GM23338 (cell line): ENCODE data around the gene ZDHHC1. TPM values are rescaled to one million over a fixed set of nuclear protein-coding genes. Genes with fewer than 3 reads are reported as not detected.

Experiments used
- ATAC-seq: fragments of 200-7000 bp; cut with Tn5 transposase; 3 replicates; pipeline ENCODE4 v1.9.1; 2020
- DNase-seq: peaks from one replicate; pipeline ENCODE4 v3.0.0-alpha.2; 2015; ENCODE audit warnings: low spot score
- H2AFZ ChIP-seq: fragments of 200-600 bp; sonication (generic); 2 replicates; pipeline ENCODE4 v1.8.0; 2016; ENCODE audit warnings: antibody characterized with exemption, mild to moderate bottlenecking, moderate library complexity
- H3F3A ChIP-seq: fragments of 200-600 bp; sonication (generic); replicated peaks from 2 replicates; pipeline ENCODE4 v1.8.0; 2017; ENCODE audit warnings: antibody characterized with exemption, mixed run types, low read depth
- H3K27ac ChIP-seq: fragments of 200-600 bp; sonication (generic); 2 replicates; pipeline ENCODE4 v1.6.1; 2016; ENCODE audit warnings: low read depth
- H3K27me3 ChIP-seq: fragments of 200-600 bp; sonication (generic); 2 replicates; pipeline ENCODE4 v1.8.0; 2016; ENCODE audit warnings: mild to moderate bottlenecking, mixed run types, moderate library complexity; ENCODE audit not compliant: insufficient read depth
- H3K36me3 ChIP-seq: fragments of 200-600 bp; sonication (generic); 2 replicates; pipeline ENCODE4 v1.8.0; 2016; ENCODE audit warnings: mild to moderate bottlenecking; ENCODE audit not compliant: insufficient read depth
- H3K4me1 ChIP-seq: fragments of 200-600 bp; sonication (generic); 2 replicates; pipeline ENCODE4 v1.8.0; 2016; ENCODE audit warnings: mild to moderate bottlenecking, moderate library complexity; ENCODE audit not compliant: insufficient read depth
- H3K4me2 ChIP-seq: fragments of 200-600 bp; sonication (generic); 2 replicates; pipeline ENCODE4 v1.7.1; 2017; ENCODE audit warnings: mixed run types
- H3K4me3 ChIP-seq: fragments of 200-600 bp; sonication (generic); 2 replicates; pipeline ENCODE4 v1.6.1; 2016; ENCODE audit warnings: mixed run types
- H3K79me2 ChIP-seq: fragments of 200-600 bp; sonication (generic); replicated peaks from 2 replicates; pipeline ENCODE4 v1.8.0; 2017; ENCODE audit warnings: mild to moderate bottlenecking; ENCODE audit not compliant: insufficient read depth
- H3K9me2 ChIP-seq: fragments of 200-600 bp; sonication (generic); 2 replicates; pipeline ENCODE4 v1.8.0; 2017; ENCODE audit not compliant: insufficient read depth
- H4K20me1 ChIP-seq: fragments of 200-600 bp; sonication (generic); replicated peaks from 2 replicates; pipeline ENCODE4 v1.8.0; 2017; ENCODE audit warnings: mild to moderate bottlenecking; ENCODE audit not compliant: insufficient read depth
- H3K27ac Mint-ChIP-seq: 2 replicates; pipeline ENCODE4 v1.8.0; 2020; ENCODE audit warnings: inconsistent platforms, mild to moderate bottlenecking, moderate library complexity, mixed read lengths
- H3K27me3 Mint-ChIP-seq: 3 replicates; pipeline ENCODE4 v1.8.0; 2022; ENCODE audit warnings: low read depth, mild to moderate bottlenecking, moderate library complexity, mixed read lengths, inconsistent platforms; ENCODE audit not compliant: insufficient read depth, poor library complexity
- H3K36me3 Mint-ChIP-seq: 3 replicates; pipeline ENCODE4 v1.8.0; 2021; ENCODE audit warnings: low read depth, mild to moderate bottlenecking, inconsistent platforms, moderate library complexity, mixed read lengths
- H3K4me1 Mint-ChIP-seq: 3 replicates; pipeline ENCODE4 v1.8.0; 2020; ENCODE audit warnings: mild to moderate bottlenecking, inconsistent platforms, mixed read lengths
- H3K4me3 Mint-ChIP-seq: 3 replicates; pipeline ENCODE4 v1.8.0; 2021; ENCODE audit warnings: moderate library complexity, mild to moderate bottlenecking, inconsistent platforms, mixed read lengths
- H3K9me3 Mint-ChIP-seq: 3 replicates; pipeline ENCODE4 v1.8.0; 2020; ENCODE audit warnings: moderate library complexity, mild to moderate bottlenecking, inconsistent platforms, mixed read lengths
- CREB1 ChIP-seq: fragments of 250-450 bp; sonication (Bioruptor Pico); IDR thresholded peaks from 2 replicates; pipeline ENCODE4 v1.5.0; 2020; ENCODE audit warnings: low read depth, mild to moderate bottlenecking, moderate library complexity
- ETS1 ChIP-seq: IDR thresholded peaks from 2 replicates; pipeline ENCODE4 v1.6.1; 2016; ENCODE audit warnings: antibody characterized with exemption
- EZH2 ChIP-seq: fragments of 200-600 bp; sonication (generic); IDR thresholded peaks from one replicate; pipeline ENCODE4 v1.8.0; 2017; ENCODE audit warnings: antibody characterized with exemption, mild to moderate bottlenecking, low read depth; ENCODE audit not compliant: unreplicated experiment
- JUNB ChIP-seq: IDR thresholded peaks from one replicate; pipeline ENCODE4 v1.6.1; 2016; ENCODE audit warnings: antibody characterized with exemption; ENCODE audit not compliant: unreplicated experiment
- NANOG ChIP-seq: IDR thresholded peaks from 2 replicates; pipeline ENCODE4 v1.6.1; 2016; ENCODE audit warnings: antibody characterized with exemption, borderline replicate concordance
- POLR2AphosphoS5 ChIP-seq: IDR thresholded peaks from 2 replicates; pipeline ENCODE4 v1.6.1; 2016; ENCODE audit warnings: antibody characterized with exemption, low read depth
- STAT1 ChIP-seq: IDR thresholded peaks from one replicate; pipeline ENCODE4 v1.6.1; 2016; ENCODE audit warnings: antibody characterized with exemption; ENCODE audit not compliant: unreplicated experiment
- polyA plus RNA-seq: library from polyadenylated mRNA; unstranded; fragments of >200 nt; fragmentation: Nextera tagmentation; extraction: Ambion mirVana; gene quantifications from 2 replicates; pipeline ENCODE4 v1.2.1, GENCODE V29; 2016
- total RNA-seq: library from RNA; depleted of rRNA; stranded (reverse); fragments of >200 nt; shearing (Covaris generic); gene quantifications from 2 replicates; pipeline ENCODE4 v1.2.3, GENCODE V29; 2014
- TF ChIP-seq, protein P1 (sequence below): fragments of 250-450 bp; sonication (Bioruptor Pico); IDR thresholded peaks from 2 replicates; pipeline ENCODE4 v1.5.0; 2020; ENCODE audit warnings: mild to moderate bottlenecking, moderate library complexity

ZDHHC1 gene
- total and polyA plus RNA-seq, 2 experiments from 2014 or later: 1.4 to 2.7 TPM

- H3K4me3 ChIP-seq: no peak overlapping the region
- peaks cover 3% of the 10 kb centered on the region for H3K27me3 Mint-ChIP-seq
- H3K27me3 ChIP-seq: no peaks in the 10 kb centered on the region
- no peaks in the 10 kb centered on the region for H3K79me2 ChIP-seq
- no peaks in the 10 kb centered on the region for H3K9me2 ChIP-seq
- no peak overlapping the region for H3K27ac ChIP-seq
- H3K4me1 ChIP-seq: no peaks in the 10 kb centered on the region
- DNase-seq: no peak
- H3K36me3 Mint-ChIP-seq: no peaks in the 10 kb centered on the region
- H2AFZ ChIP-seq: no peak overlapping the region
- H3K4me2 ChIP-seq: no peak overlapping the region
- peaks cover 4% of the 10 kb centered on the region; the same call in 2 of the 3 replicates for H3K4me1 Mint-ChIP-seq
- ATAC-seq: no peak
- H3K36me3 ChIP-seq: no peaks in the 10 kb centered on the region
- no peak overlapping the region for H3K4me3 Mint-ChIP-seq
- H4K20me1 ChIP-seq: peaks cover 12% of the 10 kb centered on the region; the same call in 1 of the 2 replicates
- no peak for TF ChIP-seq JUNB
- TF ChIP-seq, protein P1, sequence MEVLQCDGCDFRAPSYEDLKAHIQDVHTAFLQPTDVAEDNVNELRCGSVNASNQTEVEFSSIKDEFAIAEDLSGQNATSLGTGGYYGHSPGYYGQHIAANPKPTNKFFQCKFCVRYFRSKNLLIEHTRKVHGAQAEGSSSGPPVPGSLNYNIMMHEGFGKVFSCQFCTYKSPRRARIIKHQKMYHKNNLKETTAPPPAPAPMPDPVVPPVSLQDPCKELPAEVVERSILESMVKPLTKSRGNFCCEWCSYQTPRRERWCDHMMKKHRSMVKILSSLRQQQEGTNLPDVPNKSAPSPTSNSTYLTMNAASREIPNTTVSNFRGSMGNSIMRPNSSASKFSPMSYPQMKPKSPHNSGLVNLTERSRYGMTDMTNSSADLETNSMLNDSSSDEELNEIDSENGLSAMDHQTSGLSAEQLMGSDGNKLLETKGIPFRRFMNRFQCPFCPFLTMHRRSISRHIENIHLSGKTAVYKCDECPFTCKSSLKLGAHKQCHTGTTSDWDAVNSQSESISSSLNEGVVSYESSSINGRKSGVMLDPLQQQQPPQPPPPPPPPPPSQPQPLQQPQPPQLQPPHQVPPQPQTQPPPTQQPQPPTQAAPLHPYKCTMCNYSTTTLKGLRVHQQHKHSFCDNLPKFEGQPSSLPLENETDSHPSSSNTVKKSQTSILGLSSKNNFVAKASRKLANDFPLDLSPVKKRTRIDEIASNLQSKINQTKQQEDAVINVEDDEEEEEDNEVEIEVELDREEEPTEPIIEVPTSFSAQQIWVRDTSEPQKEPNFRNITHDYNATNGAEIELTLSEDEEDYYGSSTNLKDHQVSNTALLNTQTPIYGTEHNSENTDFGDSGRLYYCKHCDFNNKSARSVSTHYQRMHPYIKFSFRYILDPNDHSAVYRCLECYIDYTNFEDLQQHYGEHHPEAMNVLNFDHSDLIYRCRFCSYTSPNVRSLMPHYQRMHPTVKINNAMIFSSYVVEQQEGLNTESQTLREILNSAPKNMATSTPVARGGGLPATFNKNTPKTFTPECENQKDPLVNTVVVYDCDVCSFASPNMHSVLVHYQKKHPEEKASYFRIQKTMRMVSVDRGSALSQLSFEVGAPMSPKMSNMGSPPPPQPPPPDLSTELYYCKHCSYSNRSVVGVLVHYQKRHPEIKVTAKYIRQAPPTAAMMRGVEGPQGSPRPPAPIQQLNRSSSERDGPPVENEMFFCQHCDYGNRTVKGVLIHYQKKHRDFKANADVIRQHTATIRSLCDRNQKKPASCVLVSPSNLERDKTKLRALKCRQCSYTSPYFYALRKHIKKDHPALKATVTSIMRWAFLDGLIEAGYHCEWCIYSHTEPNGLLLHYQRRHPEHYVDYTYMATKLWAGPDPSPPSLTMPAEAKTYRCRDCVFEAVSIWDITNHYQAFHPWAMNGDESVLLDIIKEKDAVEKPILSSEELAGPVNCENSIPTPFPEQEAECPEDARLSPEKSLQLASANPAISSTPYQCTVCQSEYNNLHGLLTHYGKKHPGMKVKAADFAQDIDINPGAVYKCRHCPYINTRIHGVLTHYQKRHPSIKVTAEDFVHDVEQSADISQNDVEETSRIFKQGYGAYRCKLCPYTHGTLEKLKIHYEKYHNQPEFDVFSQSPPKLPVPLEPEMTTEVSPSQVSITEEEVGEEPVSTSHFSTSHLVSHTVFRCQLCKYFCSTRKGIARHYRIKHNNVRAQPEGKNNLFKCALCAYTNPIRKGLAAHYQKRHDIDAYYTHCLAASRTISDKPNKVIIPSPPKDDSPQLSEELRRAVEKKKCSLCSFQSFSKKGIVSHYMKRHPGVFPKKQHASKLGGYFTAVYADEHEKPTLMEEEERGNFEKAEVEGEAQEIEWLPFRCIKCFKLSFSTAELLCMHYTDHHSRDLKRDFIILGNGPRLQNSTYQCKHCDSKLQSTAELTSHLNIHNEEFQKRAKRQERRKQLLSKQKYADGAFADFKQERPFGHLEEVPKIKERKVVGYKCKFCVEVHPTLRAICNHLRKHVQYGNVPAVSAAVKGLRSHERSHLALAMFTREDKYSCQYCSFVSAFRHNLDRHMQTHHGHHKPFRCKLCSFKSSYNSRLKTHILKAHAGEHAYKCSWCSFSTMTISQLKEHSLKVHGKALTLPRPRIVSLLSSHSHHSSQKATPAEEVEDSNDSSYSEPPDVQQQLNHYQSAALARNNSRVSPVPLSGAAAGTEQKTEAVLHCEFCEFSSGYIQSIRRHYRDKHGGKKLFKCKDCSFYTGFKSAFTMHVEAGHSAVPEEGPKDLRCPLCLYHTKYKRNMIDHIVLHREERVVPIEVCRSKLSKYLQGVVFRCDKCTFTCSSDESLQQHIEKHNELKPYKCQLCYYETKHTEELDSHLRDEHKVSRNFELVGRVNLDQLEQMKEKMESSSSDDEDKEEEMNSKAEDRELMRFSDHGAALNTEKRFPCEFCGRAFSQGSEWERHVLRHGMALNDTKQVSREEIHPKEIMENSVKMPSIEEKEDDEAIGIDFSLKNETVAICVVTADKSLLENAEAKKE (CRISPR knock-in tag): no peak
- no peak for TF ChIP-seq NANOG
- no peak for TF ChIP-seq CREB1 (CRISPR knock-in tag)
- TF ChIP-seq STAT1: no peak
- TF ChIP-seq ETS1: no peak
- no peak for TF ChIP-seq POLR2AphosphoS5
- TF ChIP-seq EZH2: no peak
- no peak overlapping the region for H3K27ac Mint-ChIP-seq
- 0 out of 2 replicates have a peak, but pooled peaks cover 2% of the 10 kb centered on the region for H3F3A ChIP-seq
- H3K9me3 Mint-ChIP-seq: no peaks in the 10 kb centered on the region
Measured at GRCh38 chr16:67464565-67464964, 48.3 kb upstream of the ZDHHC1 start.
